Keratinocyte (primary cell): ENCODE data around the gene PARD6G. TPM values are rescaled to one million over a fixed set of nuclear protein-coding genes. Genes with fewer than 3 reads are reported as not detected.
"Not testable (repeated sequence)": the region's sequence is repeated elsewhere in the genome, so short reads cannot be mapped to it uniquely, and the experiment has no call there.

ENCODE experiments used
- DNase-seq: peaks from one replicate; pipeline ENCODE4 v3.0.0-alpha.2; 2011; ENCODE audit warnings: low read depth, missing footprints, low spot score
- FAIRE-seq: peaks from 2 replicates; lab custom pipeline; 2011; peaks lifted over from hg19 to GRCh38; lab: Jason Lieb, UNC
- H2AFZ ChIP-seq: 2 replicates; pipeline ENCODE4 v1.6.0; 2012; ENCODE audit warnings: low read length, control low read depth, inconsistent platforms; ENCODE audit not compliant: control insufficient read depth
- H3K27ac ChIP-seq: 2 replicates; pipeline ENCODE4 v1.5.1; 2011; ENCODE audit warnings: low read length; ENCODE audit not compliant: control insufficient read depth, insufficient read depth
- H3K27me3 ChIP-seq: 3 replicates; pipeline ENCODE4 v1.6.0; 2011; ENCODE audit warnings: low read length; ENCODE audit not compliant: control insufficient read depth, insufficient read depth; ENCODE audit errors: extremely low read depth
- H3K36me3 ChIP-seq, 2 experiments: 2 replicates in 1 of 2; 3 replicates in 1 of 2; pipeline ENCODE4 v1.5.1; 2011; ENCODE audit warnings: low read length in 2 of 2, mild to moderate bottlenecking in 1 of 2; ENCODE audit not compliant: control insufficient read depth in 2 of 2, insufficient read depth in 2 of 2; ENCODE audit errors: extremely low read depth in 1 of 2
- H3K4me1 ChIP-seq: 3 replicates; pipeline ENCODE4 v1.5.1; 2011; ENCODE audit warnings: low read length; ENCODE audit not compliant: control insufficient read depth, insufficient read depth; ENCODE audit errors: extremely low read depth
- H3K4me2 ChIP-seq: 3 replicates; pipeline ENCODE4 v1.6.0; 2011; ENCODE audit warnings: low read depth, low read length; ENCODE audit not compliant: control insufficient read depth, insufficient read depth; ENCODE audit errors: extremely low read depth
- H3K4me3 ChIP-seq, 3 experiments: fragments of 200-600 bp in 1 of 3; sonication (generic) in 1 of 3; 2 replicates in 2 of 3; 3 replicates in 1 of 3; pipeline ENCODE4 v1.5.1; 2011 to 2016; ENCODE audit warnings: low read length in 3 of 3, mild to moderate bottlenecking in 3 of 3, control low read depth in 2 of 3, inconsistent platforms in 1 of 3, low read depth in 1 of 3, mixed read lengths in 1 of 3, mixed run types in 1 of 3, moderate library complexity in 1 of 3; ENCODE audit not compliant: control insufficient read depth in 2 of 3, insufficient read depth in 2 of 3; ENCODE audit errors: extremely low read depth in 1 of 3
- H3K79me2 ChIP-seq: 2 replicates; pipeline ENCODE4 v1.6.0; 2012; ENCODE audit warnings: low read length; ENCODE audit not compliant: control insufficient read depth, insufficient read depth
- H3K9ac ChIP-seq: 3 replicates; pipeline ENCODE4 v1.6.0; 2011; ENCODE audit warnings: low read length; ENCODE audit not compliant: control insufficient read depth, insufficient read depth; ENCODE audit errors: extremely low read depth
- H3K9me1 ChIP-seq: 3 replicates; pipeline ENCODE4 v1.6.0; 2011; ENCODE audit warnings: low read length; ENCODE audit not compliant: control insufficient read depth, insufficient read depth; ENCODE audit errors: extremely low read depth
- H3K9me3 ChIP-seq: 2 replicates; pipeline ENCODE4 v1.5.1; 2012; ENCODE audit warnings: low read depth, low read length; ENCODE audit not compliant: control insufficient read depth
- H4K20me1 ChIP-seq: 3 replicates; pipeline ENCODE4 v1.6.0; 2011; ENCODE audit warnings: low read length; ENCODE audit not compliant: control insufficient read depth, insufficient read depth; ENCODE audit errors: extremely low read depth
- EZH2 ChIP-seq: IDR thresholded peaks from one replicate; pipeline ENCODE4 v1.6.1; 2012; ENCODE audit warnings: inconsistent platforms, mild to moderate bottlenecking, low read length, moderate library complexity
- dilution Hi-C: fragments of 300-500 bp; cut with MboI; formaldehyde crosslinking; loops from one replicate; pipeline ENCODE4 v1.7.0; 2020; ENCODE audit warnings: low sequenced_read_pairs; ENCODE audit not compliant: extremely low pct_ligation_motif_present
- polyA plus RNA-seq, 5 experiments: library from polyadenylated mRNA; depleted of rRNA in 3 of 5; stranded (reverse) in 3 of 5; stranded (forward) in 1 of 5; unstranded in 1 of 5; fragments of >200 nt; gene quantifications; 1 replicate in 1 of 5; 2 replicates in 3 of 5; 3 replicates in 1 of 5; pipeline versions ENCODE4 v1.2.1 to v1.2.3, GENCODE V29; 2011 to 2012; ENCODE audit warnings: missing spikeins in 2 of 5, low read depth in 1 of 5, low replicate concordance in 1 of 5
- TF ChIP-seq, protein P1 (sequence below), 3 experiments: IDR thresholded peaks in 1 of 3; conservative IDR thresholded peaks in 1 of 3; optimal IDR thresholded peaks in 1 of 3; 2 replicates in 2 of 3; 3 replicates in 1 of 3; pipeline versions ENCODE3 to v1.5.1; 2011; ENCODE audit warnings: low read length in 3 of 3, mild to moderate bottlenecking in 3 of 3, moderate library complexity in 2 of 3, control low read depth in 1 of 3, inconsistent platforms in 1 of 3; ENCODE audit not compliant: insufficient read depth in 2 of 3; ENCODE audit errors: extremely low read depth in 1 of 3

PARD6G gene
- polyA plus RNA-seq, 1 donor (not counting 4 experiments of a cell fraction or from before 2014, with no cell fraction given) = 21.3 TPM

DNA sequence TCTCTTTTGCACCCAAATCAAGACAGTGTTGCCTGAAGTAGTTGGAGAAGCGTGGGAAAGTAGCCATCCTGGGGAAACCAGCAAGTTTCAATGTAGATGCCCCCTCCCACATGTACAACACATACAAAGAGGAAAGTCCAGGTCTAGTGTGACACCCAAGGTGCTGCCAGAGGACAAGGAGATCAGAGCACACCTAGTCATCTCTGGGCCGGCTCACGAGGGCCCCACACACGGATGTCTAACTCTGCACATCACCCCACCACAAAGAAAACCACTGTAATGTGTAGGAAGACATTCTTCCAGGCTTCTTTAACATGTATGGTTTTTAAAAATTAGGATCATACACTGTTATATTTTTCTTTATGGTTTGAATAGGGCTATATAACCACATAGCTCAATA lies 21.6 kb downstream of the PARD6G start:
- dilution Hi-C loops = no loop called here

DNA sequence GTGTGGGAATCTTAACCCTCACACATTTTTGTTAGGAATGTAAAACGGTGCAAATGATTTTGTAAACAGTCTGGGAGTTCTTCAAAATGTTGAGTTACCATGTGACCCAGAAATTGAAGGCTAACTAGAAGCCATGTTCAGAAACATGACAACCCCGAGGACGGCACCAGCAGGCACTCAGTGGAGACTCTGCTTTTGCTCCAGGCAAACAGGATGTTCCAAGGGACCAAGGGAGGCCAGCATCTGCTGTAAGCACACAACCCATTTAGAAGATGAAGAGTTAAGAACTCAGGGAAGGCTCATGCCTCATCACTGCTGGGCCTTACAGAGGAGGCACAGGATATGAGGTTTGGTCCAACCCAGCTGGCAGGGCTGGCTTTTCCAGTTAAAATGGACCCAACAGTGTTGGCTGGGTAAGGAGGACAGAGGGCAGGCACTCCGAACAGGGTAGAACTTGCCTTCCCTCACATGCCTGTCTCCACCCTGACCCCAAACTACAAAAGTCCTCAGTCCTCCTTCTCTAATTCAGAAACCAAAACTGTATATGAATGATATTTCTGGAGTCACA lies 23.6 kb downstream of the PARD6G start:
- Histone ChIP-seq H3K79me2 (peaks cover 60% of the 10 kb centered on the region), H3K4me3 (no peak overlapping the region), H3K27ac (no peak overlapping the region), H3K36me3 (peaks cover 0 to 3% of the 10 kb centered on the region in 2 experiments), H3K9me3 (no peaks in the 10 kb centered on the region), H3K9me1 (peaks cover 3% of the 10 kb centered on the region), H3K27me3 (no peaks in the 10 kb centered on the region), H3K4me2 (peak overlapping the region; percentile 44), H2AFZ (no peak overlapping the region), H3K4me1 (peaks cover 9% of the 10 kb centered on the region), H3K9ac (no peak overlapping the region), H4K20me1 (peaks cover 3% of the 10 kb centered on the region)
- dilution Hi-C loops = no loop called here
- DNase-seq = no peak
- no peak for TF ChIP-seq EZH2
- TF ChIP-seq, protein P1, sequence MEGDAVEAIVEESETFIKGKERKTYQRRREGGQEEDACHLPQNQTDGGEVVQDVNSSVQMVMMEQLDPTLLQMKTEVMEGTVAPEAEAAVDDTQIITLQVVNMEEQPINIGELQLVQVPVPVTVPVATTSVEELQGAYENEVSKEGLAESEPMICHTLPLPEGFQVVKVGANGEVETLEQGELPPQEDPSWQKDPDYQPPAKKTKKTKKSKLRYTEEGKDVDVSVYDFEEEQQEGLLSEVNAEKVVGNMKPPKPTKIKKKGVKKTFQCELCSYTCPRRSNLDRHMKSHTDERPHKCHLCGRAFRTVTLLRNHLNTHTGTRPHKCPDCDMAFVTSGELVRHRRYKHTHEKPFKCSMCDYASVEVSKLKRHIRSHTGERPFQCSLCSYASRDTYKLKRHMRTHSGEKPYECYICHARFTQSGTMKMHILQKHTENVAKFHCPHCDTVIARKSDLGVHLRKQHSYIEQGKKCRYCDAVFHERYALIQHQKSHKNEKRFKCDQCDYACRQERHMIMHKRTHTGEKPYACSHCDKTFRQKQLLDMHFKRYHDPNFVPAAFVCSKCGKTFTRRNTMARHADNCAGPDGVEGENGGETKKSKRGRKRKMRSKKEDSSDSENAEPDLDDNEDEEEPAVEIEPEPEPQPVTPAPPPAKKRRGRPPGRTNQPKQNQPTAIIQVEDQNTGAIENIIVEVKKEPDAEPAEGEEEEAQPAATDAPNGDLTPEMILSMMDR (optimal IDR thresholded peaks at IDR 0.05 in 1 of 3, IDR thresholded peaks at IDR 0.05 in 1 of 3, conservative IDR thresholded peaks at IDR 0.05 in 1 of 3; ENCODE audit: extremely low read depth in 1 of 3, insufficient read depth in 2 of 3, low read length in 3 of 3) = no peak
- no peak for FAIRE-seq

More for the DNA sequence above, 21.6 kb downstream of the PARD6G start:
- peaks cover 10% of the 10 kb centered on the region for H3K9me1 ChIP-seq
- H2AFZ ChIP-seq = no peak overlapping the region
- FAIRE-seq (no peak), DNase-seq (no peak)
- H3K4me3 ChIP-seq = no peak overlapping the region
- H3K27me3 ChIP-seq = no peaks in the 10 kb centered on the region
- H4K20me1 ChIP-seq = peaks cover 14% of the 10 kb centered on the region
- TF ChIP-seq, protein P1 (optimal IDR thresholded peaks at IDR 0.05 in 1 of 3, IDR thresholded peaks at IDR 0.05 in 1 of 3, conservative IDR thresholded peaks at IDR 0.05 in 1 of 3; ENCODE audit: extremely low read depth in 1 of 3, insufficient read depth in 2 of 3, low read length in 3 of 3) = no peak
- TF ChIP-seq EZH2 = no peak
- H3K4me2 ChIP-seq = no peak overlapping the region
- H3K9me3 ChIP-seq = no peaks in the 10 kb centered on the region
- peaks cover 23% of the 10 kb centered on the region for H3K4me1 ChIP-seq
- H3K36me3 ChIP-seq = peaks cover 0 to 8% of the 10 kb centered on the region in 2 experiments
- H3K79me2 ChIP-seq = peaks cover 67% of the 10 kb centered on the region
- H3K9ac ChIP-seq = no peak overlapping the region
- H3K27ac ChIP-seq = no peak overlapping the region

DNA sequence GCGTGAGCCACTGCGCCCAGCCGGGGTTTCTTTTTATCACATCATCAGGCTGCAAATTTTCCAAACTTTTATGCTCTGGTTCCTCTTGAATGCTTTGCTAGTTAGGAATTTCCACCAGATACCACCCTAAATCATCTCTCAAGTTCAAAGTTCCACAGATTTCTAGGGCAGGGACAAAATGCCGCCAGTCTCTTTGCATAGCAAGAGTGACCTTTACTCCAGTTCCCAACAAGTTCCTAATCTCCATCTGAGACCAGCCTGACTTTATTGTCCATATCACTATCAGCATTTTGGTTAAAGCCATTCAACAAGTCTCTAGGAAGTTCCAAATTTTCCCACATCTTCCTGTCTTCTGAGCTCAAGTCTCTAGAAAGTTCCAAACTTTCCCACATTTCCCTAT lies 27.8 kb downstream of the PARD6G start:
- H2AFZ ChIP-seq, H3K4me2 ChIP-seq, FAIRE-seq, H3K27me3 ChIP-seq, H3K4me1 ChIP-seq, H3K36me3 ChIP-seq, H3K9me1 ChIP-seq, H3K27ac ChIP-seq, dilution Hi-C loops, DNase-seq, H3K4me3 ChIP-seq, H3K9ac ChIP-seq, H3K9me3 ChIP-seq, H4K20me1 ChIP-seq: not testable (repeated sequence)
- H3K79me2 ChIP-seq = peaks cover 53% of the 10 kb centered on the region
